Stimulated activated CD4-positive, alpha-beta T cell treated with anti-CD3 and anti-CD28 coated beads, Interleukin-4, amount 100 ng/mL, for 24 hours (primary cell): ENCODE measurements around the gene CRYL1.
A peak's percentile ranks its signal among the peaks of the same experiment; 100 is the strongest.

Experiments
- DNase-seq: peaks from one replicate; pipeline ENCODE4 v3.0.0-alpha.2; 2020

Gene CRYL1

DNA sequence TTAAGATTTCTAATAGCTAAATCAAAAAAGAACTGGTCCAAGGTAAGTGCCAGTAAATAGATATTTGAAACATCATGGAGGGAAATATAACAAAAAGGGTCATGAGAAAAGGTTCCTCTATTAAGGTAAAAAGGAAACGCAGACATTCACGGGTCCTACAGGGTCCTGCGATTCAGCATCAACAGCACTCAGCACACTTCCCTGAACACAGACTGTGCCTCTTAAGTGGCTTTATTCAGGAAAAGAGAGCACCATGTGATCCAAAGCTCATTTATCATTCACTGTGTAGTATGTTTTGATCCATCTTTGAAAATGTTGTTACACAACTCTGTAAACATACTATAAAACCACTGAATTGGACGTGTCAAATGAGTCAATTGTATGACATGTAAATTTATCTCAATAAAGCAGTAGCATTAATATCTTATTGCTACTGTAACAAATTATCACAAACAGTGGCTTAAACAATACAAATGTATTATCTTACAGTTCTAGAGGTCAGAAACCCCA, 33.7 kb downstream of the CRYL1 start:
- DNase-seq: no peak

DNA sequence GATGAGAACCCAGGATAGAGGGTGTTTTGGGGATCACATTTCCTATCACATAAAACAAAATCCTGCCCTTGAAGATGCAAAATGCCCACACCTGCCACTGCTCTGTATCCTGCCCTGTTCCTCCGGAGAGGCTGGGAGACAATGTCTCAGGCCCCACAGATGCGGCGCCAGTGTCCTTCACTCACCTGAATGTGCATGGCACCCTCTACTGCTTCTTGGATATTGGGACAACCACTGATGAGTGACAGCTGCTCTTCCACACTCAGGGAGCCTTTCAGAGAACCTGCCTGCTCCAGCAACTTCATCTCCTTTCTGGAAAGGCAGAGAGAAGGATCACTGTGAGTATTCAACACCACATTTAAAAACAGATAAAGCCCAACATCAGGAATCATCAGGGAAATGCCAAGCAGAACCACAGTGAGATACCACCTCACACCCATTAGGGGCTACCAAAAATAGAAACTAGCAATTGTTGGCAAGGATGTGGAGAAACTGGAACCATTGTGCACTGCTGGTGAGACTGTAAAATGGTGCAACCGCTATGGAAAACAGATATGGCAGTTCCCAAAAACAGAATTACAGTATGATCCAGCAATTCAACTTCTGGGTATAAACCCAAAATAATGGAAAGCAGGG, 36.4 kb downstream of the CRYL1 start:
- no peak for DNase-seq

DNA sequence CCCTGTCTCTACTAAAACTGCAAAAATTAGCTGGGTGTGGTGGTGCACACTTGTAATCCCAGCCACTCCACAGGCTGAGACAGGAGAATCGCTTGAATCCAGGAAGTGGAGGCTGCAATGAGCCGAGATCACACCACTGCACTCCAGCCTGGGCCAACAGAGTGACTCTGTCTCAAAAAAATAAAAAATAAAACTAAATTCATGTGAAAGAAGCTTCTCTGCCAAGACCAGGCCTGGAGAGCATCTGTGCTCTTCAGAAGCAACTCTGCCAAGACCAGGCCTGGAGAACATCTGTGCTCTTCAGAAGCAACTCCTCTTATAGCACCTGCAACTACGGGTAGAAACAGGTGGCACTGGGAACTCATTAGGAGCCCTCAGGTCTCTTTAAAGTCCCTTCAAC, 37.7 kb downstream of the CRYL1 start:
- DNase-seq: no peak

DNA sequence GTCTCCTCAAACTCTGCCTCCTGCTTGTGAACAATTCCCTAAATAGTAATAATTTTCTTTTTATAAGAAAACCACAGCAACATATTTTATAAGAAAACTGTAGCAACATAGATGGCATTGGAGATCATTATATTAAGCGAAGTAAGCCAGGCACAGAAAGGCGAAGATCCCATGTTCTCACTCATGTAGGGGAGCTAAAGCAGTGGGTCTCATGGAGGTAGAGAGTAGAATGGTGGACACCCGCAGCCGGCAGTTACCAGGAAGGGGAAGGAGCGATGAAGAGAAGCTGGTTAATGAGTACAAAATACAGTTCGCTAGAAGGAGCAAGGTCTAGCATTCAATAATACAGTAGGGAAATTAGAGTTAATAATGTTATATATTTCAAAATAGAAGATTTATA, 42.9 kb downstream of the CRYL1 start:
- no peak for DNase-seq

DNA sequence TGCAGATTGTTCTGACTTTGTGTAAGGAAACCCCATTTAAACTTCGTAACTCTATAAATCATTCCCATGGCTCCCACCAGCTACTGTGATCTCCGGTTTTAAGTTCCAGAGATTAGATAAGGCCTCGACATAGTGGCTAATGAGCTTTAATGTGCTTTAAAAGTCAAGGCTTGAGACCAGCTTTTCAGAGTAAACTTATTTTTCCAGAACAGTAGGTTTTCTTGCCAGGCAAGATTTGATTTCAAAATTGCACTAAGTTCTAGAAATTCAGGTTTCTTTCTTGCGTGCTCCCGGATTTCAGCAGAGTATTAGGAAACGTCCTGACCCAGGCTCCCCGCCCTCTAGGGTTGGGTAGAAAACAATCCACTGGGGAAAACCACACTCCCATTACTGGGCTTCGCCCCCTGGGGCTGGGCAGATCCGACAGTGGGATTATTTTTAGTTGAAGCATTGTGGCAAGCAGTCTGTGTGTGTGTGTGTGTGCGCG, 43.3 kb downstream of the CRYL1 start:
- no peak for DNase-seq

DNA sequence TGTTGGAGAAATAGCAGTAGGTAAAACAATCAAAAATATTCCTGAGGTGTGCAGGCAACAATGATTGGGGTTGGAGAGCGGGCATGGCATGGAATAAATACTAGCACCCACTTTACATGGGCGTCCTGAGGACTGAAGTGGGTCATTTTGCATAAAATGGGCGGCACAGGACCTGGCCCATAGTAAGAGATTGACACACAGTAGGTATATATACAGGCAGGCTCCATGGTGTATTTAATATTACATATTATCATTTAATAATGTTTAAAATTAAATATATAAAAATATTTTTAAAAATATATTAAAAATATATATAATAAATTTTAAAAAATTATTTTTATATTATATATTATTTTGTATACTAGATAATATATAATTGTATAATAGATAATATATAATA, 48.3 kb downstream of the CRYL1 start:
- no peak for DNase-seq

DNA sequence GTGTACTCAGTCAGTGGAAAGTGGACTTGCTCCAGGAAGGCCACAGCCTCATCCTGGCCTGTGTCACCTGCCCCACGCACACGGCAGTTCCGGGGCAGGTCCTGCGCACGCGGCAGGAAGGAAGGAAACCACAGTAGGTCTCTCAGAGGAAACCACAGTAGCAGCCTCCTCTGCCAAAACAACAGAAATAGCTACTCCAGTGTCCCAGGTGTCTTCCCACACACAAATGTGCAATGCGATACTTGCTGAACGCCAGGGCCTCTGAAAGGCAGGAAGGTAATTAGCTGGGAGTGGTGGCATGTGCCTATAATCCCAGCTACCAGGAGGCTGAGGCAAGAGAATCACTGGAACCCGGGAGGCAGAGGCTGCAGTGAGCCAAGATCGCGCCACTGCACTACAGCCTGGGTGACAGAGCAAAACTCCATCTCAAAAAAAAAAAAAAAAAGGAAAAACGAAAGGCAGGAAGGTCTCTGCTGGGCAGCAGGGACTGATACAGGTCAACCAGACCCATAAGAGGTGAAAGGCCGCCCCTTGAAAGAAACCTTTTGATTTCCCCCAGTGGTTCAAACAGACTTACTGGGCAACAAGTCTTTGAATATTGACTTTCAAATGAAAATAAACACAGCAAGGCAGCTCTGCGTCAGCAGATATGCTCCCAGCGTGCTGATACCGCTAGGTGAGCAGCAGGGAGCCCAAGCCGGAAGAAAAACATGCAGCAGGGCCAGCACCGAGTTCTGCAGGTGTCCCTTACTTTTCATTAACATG, 49.5 kb downstream of the CRYL1 start:
- peak; percentile 64 for DNase-seq

DNA sequence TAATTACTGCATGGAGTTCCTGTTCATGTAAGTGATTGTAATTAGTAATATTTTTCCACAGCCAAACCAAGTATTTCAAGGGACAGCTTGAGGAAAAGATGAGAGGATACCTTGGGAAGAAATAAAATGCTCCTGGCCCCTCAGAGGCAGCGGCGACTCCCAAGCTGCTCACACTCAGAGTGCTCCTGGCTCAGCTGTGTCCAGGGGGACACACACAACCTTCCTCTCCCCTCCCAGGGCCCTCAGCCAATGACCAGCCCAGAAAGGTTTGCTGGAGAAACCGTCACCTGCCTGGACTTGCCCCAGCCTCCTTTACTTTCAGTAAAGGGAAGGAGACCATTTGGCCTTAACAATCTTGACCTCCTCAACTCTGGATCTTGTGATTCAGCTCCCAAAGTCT, 51.1 kb downstream of the CRYL1 start:
- no peak for DNase-seq

DNA sequence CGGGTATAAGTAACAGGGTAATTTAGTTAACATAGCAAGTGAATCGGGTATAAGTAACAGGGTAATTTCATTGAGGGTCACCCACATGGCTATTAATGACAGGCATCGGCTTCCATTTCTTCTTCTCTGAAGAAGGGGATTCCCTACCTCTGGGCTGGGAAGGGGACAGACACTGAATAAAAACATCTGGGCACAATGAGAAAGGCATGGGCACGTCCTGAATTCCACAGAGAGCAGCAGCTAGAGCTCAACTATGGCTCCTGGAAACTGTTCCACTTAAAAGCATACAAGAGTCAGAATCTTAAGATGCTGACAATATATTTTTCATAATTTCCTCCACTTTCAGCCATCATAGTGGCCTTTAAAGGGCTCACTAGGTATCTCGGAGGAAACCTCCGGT, 51.8 kb downstream of the CRYL1 start:
- no peak for DNase-seq

DNA sequence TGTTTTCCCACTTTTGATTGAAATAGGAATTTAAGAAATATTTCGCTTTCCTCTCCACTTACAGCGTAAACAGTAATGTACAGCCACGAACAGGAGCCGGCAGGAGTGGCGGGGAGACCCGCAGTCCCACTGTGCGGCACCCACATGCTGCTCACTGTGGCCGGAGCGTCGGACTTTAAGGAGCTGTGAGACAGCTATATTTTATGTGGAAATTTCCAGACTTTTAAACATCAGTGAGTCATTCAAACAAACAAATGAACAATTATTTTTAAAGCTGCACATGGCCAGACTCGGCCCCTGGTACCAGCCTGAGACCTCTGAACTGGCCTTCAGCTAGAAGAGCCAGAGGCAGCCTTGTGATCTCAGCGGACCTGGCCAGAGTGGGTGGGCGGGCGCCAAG, 52.5 kb downstream of the CRYL1 start:
- DNase-seq: no peak

DNA sequence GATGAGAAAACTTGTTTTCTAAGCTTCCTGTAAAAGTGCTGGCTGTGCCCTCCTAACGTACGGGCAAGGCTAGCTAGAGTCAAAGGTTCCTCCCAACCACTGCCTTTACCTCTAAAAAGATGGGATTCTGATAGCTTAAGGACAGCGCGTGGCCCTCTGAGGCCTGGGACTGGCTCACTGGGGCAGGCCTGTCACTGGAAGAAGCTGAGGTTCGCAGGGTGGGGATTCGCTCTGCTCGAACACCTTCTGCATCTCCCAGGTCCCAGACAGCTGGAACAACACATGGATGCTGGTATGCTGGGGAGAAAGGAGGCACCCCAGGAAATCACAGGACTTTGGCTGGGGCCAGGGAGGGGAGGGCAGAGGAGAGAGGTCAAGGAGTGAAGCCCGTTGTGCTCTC, 53.1 kb downstream of the CRYL1 start:
- no peak for DNase-seq

DNA sequence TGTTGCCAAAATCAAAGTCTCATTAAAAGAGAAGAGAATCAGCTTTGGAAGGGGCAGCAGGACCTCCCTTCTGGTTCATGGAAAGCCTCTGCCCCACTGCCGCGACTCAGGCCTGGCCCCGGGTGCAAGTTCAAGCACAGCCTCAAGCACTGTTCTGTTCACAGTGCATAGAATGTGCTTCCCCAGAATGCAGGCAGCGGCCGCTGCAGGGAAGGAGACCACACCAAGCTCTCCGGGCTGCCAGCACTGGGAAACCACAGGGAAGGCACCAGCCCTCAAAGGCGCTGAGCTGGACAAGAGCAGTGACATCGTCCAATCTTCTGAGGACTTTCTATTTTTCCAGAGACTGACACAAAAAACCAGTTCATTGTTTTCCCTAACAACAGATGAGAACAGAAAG, 55.5 kb downstream of the CRYL1 start:
- no peak for DNase-seq

DNA sequence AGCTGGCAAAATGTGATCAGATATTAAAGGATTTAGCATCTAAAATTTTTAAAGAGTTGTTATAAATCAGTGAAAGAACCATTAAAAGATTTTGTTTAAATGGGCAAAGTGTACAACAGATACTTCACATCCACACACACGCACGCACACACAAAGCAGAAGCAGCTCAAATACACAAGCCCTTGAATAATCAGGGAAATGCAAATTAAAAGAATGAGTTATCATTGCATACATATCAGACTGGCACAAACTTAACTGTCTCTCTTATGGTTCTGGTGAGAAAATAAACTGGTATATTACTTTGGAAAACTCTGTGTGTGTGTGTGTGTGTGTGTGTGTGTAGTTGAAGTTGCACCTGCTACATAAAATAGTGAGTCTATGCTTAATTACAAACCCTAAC, 59.3 kb downstream of the CRYL1 start:
- no peak for DNase-seq

DNA sequence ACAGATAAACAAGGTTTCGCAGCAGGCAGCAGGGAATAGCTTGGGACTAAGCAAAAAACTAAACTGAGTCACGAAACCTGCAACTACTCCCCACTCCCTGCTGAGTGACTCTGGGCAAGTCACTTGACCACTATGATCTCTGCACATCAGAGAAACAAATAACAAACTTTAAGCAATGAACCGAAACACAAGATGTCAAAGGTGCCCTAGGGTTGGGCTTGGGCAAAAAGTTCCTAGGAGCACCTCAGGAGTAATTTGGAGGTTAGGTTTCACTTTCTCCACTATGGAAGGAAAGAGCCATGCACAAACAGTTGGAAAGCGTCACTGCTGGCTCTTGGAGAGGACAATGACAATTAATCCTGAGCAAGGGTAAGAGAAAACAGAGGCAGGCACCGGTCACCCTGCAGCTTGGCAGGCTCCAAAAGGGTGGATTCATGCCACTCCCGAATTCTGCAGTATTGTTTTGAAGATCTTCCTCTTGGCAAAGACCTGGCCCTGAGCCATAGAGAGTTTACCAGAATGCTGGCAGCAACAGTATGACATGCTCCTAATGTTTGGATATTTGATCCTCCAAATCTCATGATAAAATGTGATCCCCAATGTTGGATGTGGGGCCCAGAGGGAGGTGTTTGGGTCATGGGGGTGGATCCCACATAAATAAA, 60.3 kb downstream of the CRYL1 start:
- no peak for DNase-seq

DNA sequence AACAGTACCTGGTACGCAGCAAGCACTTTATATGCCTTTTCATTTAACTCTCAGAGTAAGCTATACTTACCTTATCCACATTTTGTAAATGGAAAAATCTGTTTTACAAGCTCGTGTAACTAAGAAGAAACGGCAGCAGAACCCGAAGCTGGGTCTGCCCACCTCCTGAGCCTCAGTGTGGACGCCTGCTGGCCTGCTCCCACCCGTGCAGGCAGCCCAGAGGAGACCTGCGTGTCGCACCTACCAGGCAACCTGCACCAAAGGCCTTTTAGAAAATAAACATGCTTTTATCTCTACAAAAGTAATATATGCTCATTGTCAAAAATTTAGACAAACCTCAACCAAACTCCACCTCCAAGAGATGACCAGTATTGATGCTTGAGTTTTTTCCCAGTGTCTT, 62.7 kb downstream of the CRYL1 start:
- DNase-seq: no peak

DNA sequence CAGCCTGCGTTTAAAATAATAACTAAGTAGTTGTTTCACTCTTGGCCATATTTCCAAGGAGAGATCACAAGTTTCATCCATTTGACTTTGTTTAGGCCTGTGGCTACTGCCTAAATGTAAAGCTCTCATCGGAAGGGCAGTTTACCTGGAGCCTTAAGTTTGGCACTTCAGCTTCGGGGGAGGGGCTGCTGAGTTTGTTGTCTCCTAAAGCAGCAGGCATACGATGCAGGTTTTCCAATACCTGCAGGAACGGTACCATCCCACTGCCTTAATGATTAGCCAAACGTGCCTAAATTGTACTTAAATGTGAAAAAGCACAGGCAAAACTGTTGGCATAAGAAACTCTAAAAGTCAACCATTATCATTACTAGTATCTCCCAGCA, 63.1 kb downstream of the CRYL1 start:
- DNase-seq: no peak

DNA sequence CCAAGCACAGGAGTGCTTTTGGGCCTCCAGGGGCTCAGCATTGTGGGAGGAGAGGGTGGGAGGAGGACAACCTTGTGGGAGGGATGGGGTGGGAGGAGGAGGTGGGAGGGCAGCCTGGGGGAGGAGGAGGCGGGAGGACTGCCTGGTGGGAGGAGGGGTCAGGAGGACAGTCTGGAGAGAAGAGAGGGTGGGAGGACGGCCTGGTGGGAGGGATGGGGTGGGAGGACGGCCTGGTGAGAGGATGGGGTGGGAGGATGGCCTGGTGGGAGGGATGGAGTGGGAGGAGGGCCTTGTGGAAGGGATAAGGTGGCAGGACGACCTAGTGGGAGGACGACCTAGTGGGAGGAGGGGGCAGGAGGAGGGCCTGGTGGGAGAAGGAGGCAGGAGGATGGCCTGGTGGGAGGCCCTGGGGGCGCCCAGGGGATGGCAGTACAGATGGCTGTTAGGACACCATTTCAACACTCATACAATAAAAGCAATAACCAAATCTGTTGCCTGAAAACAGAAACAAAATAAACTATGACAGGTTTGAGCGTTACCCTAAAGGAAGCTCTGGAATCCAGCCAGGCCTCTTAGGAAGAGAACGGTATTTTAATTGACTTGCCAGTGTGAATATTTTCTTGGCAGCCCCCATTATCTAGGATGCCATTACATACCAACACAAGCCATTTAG, 63.7 kb downstream of the CRYL1 start:
- DNase-seq: no peak

DNA sequence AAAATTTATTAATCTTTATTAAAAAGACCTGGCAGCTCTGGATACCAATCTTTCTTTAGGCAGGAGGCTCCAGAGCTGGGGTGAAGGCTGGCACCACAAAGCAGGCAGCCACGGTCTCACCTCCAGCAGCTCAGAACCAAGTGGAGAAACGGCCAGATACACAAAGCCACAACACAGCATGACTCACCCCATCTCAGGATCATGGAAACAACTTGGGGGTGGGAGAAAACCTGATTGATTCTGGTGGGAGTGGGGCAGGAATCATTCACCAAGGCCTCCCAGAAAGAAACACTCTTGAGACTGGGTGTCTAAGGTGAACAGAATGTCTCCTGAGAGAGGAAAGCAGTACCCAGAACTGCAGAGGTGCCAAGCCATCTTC, 64.2 kb downstream of the CRYL1 start:
- DNase-seq: peak; percentile 32

DNA sequence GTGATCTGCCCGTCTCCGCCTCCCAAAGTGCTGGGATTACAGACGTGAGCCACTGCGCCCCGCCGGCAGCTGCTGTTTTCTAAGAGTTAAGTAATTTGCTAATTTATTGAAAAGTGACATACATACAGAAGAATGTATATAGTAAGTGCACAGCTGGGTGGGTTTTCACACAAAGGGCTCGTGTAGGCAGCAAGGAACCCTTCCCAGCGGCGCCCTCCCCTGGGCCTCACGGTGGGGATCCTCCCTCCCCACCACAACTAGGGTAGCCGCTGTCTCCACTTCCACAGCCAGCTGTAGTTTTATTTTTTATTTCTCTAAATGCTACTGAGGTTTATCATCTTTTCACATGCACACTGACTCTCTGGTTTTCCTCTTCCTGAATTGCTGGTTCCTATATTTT, 64.9 kb downstream of the CRYL1 start:
- DNase-seq: no peak

DNA sequence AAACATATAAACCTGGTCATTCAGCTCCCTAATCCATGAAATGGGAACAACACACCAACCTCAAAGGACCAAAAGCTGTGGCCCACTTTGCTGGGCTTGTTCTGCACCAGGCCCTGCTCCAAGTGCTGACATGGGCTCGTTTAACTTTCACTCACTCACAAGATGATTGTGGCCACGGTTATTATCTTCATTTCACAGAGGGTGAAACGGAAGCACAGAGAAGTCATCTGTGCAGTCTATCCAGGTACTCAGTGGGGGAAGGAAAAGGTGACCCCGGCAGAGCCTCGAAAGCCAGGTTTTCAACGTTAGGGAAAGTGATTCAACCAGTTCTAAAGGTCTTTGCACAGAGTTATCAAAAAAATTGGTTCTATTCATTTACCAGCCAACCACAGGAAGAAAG, 68.0 kb downstream of the CRYL1 start:
- no peak for DNase-seq

DNA sequence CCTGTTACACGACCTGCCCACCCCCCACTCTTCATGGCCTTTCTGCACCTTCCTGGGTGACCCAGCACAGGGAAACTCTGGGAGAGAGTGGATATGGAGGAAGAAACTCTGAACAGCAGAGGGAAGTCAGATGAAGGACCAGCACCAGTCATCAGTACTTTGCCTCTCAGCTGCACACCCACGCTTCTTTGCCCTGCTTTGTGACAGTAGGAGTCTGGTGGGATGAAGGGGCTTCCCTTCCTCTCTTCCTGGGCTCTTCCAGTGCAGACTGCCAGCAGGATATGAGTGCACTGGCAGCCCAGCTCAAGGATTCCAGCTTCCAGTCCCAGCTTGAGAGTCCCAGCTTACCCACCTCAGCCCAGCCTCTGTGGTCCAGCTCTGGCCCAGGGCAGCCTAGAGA, 68.9 kb downstream of the CRYL1 start:
- DNase-seq: no peak

DNA sequence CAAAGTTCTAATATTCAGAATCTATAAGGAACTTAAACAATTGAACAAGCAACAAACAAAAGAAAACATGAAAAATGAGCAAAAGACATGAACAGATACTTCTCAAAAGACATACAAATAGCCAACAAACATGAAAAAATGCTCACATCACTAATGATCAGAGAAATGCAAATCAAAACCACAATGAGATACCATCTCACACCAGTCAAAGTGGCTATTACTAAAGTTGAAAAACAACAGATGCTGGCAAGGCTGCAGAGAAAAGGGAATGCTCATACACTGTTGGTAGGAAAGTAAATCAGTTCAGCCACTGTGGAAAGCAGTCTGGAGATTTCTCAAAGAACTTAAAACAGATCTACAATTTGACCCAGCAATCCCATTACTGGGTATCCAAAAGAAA, 74.3 kb downstream of the CRYL1 start:
- DNase-seq: no peak

DNA sequence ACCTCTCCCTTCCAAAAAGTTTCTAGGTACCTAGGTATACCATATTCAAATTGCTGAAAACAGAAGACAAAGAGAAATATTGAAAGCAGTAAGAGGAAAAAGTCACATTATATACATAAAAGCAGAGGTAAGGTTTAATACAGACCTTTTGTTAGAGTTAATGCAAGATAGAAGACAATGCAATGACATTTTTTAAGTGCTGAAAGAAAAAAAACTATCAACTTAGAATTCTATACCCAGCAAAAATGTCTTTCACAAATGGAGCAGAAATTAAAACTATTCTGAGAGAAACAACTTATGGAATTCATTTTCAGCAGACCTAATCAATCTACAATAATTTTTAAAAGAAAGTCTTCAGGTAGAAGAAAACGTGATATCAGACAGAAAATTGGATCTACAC, 77.2 kb downstream of the CRYL1 start:
- no peak for DNase-seq

DNA sequence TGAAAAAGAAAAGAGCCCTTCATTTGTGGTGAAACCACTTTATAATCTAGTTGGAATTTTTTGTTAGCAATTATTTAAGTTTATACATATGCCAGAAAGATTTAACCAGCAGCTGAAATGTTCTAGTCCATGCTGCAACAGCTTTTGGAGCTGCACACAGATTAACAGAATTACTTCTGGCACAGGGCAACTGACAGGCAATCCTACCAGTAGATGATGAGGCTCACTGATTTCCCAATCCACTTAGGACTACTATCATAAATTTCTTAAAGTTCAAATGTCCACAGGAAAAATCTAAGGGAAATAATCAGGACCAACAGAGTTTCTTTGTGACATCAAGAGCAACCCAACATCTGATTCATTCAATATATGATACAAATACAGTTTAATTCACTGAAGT, 78.8 kb downstream of the CRYL1 start:
- DNase-seq: no peak
